Measurements from ENCODE around the gene TRAK2. TPM values are rescaled to one million over a fixed set of nuclear protein-coding genes. Genes with fewer than 3 reads are reported as not detected.
"Not testable (repeated sequence)": the region's sequence is repeated elsewhere in the genome, so short reads cannot be mapped to it uniquely, and the experiment has no call there.

Gene TRAK2
- total RNA-seq, 1 experiment from 2014 or later, result 9.4 TPM

DNA sequence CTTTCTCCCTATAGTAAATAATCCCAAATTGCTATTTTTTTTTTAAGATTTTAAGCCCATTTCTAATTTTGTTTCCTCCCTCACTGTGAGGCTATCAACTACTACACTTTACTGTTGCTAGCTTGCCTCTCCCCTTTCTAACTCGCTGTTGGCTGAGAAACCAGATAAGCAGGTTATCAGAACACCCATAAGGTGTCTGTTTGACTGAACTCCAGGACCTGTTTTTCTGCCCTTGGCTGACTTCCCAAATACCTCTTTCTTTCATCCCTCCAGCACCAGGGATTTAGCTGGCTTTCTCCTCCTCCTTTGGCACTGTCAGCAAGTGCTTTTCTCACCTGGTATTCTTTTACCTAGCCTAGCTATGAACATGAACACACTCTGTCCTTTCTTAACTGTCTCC, 11.1 kb downstream of the TRAK2 start:
- CTCF ChIA-PET, result interaction anchor here (0.6 kb wide), 1 partner anchor 266 kb away, joined by 12 read pairs; no protein-coding TSS in a partner anchor
- no peaks in the 10 kb centered on the region for H3K36me3 ChIP-seq (ENCODE audit: low read depth, low read length)
- no peak for TF ChIP-seq EZH2phosphoT487 (IDR thresholded peaks at IDR 0.05; ENCODE audit: borderline replicate concordance, low read length)
- TF ChIP-seq, protein P1, sequence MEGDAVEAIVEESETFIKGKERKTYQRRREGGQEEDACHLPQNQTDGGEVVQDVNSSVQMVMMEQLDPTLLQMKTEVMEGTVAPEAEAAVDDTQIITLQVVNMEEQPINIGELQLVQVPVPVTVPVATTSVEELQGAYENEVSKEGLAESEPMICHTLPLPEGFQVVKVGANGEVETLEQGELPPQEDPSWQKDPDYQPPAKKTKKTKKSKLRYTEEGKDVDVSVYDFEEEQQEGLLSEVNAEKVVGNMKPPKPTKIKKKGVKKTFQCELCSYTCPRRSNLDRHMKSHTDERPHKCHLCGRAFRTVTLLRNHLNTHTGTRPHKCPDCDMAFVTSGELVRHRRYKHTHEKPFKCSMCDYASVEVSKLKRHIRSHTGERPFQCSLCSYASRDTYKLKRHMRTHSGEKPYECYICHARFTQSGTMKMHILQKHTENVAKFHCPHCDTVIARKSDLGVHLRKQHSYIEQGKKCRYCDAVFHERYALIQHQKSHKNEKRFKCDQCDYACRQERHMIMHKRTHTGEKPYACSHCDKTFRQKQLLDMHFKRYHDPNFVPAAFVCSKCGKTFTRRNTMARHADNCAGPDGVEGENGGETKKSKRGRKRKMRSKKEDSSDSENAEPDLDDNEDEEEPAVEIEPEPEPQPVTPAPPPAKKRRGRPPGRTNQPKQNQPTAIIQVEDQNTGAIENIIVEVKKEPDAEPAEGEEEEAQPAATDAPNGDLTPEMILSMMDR (conservative IDR thresholded peaks at IDR 0.05; ENCODE audit: low read depth, low read length), result no peak
- no peak for TF ChIP-seq EZH2 (IDR thresholded peaks at IDR 0.05; ENCODE audit: low read length, unreplicated experiment)
- H3K4me1 ChIP-seq (ENCODE audit: insufficient read depth, low read length), result peaks cover 8% of the 10 kb centered on the region; the same call in 1 of the 2 replicates
- intact Hi-C loops (cut with micrococcal nuclease), result no loop called here
- no peaks in the 10 kb centered on the region for H3K9me3 ChIP-seq (ENCODE audit: low read length)
- H4K20me1 ChIP-seq (ENCODE audit: low read length), result no peaks in the 10 kb centered on the region
- no TSS peak for BruUV-seq (replicated peaks)
- H3K4me3 ChIP-seq (ENCODE audit: low read length), result no peak overlapping the region
- H3K79me2 ChIP-seq (ENCODE audit: low read length), result peaks cover 8% of the 10 kb centered on the region; the same call in 1 of the 2 replicates
- peak; percentile 74 for DNase-seq
- H2AFZ ChIP-seq (ENCODE audit: low read length), result no peak overlapping the region
- no peaks in the 10 kb centered on the region for H3K27me3 ChIP-seq (ENCODE audit: low read length)
- no peaks in the 10 kb centered on the region for H3F3A ChIP-seq (ENCODE audit: low read length, unreplicated experiment)
- POLR2A ChIA-PET (ENCODE audit: unreplicated experiment), result interaction anchor here (0.6 kb wide), 1 partner anchor 239 kb away, joined by 3 read pairs; no protein-coding TSS in a partner anchor
- H3K9ac ChIP-seq (ENCODE audit: low read length), result no peak overlapping the region
- H3K27ac ChIP-seq (ENCODE audit: low read length), result no peak overlapping the region
- no peaks in the 10 kb centered on the region for H3K9me2 ChIP-seq (replicated peaks; ENCODE audit: low read length)
- H3K4me2 ChIP-seq (ENCODE audit: low read length), result 0 out of 2 replicates have a peak overlapping the region, but pooled peaks have one; percentile 3
- peak; percentile 59 for ATAC-seq

DNA sequence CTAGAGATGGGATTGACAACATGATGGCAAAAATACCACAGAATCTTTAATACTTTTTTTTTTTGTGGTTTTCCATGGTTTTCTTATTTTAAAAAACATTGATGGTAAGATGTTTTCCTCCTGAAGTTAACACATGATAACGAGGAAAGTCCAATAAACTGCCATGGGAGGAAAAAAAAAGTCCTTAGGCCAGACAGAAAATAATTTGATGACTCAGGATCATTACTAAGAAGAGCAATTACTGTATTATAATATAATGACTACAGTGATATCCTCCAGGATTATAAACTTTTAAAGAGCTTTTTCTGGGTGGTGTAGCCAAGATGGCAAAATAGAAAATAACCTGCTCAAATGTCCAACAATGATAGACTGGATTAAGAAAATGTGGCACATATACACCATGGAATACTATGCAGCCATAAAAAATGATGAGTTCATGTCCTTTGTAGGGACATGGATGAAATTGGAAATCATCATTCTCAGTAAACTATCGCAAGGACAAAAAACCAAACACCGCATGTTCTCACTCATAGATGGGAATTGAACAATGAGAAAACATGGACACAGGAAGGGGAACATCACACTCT, 11.8 kb downstream of the TRAK2 start:
- H4K20me1 ChIP-seq (ENCODE audit: low read length); H3K4me3 ChIP-seq (ENCODE audit: low read length); H3K27me3 ChIP-seq (ENCODE audit: low read length); H3K79me2 ChIP-seq (ENCODE audit: low read length); H3K9ac ChIP-seq (ENCODE audit: low read length); H3K27ac ChIP-seq (ENCODE audit: low read length); POLR2A ChIA-PET (ENCODE audit: unreplicated experiment); DNase-seq; H3K36me3 ChIP-seq (ENCODE audit: low read depth, low read length); H3K9me2 ChIP-seq (replicated peaks; ENCODE audit: low read length); H2AFZ ChIP-seq (ENCODE audit: low read length); intact Hi-C loops (cut with micrococcal nuclease); ATAC-seq; H3K9me3 ChIP-seq (ENCODE audit: low read length); BruUV-seq (replicated peaks); H3K4me2 ChIP-seq (ENCODE audit: low read length); H3F3A ChIP-seq (ENCODE audit: low read length, unreplicated experiment); H3K4me1 ChIP-seq (ENCODE audit: insufficient read depth, low read length): not testable (repeated sequence)
- CTCF ChIA-PET, result interaction anchor here (0.6 kb wide), 1 partner anchor 267 kb away, joined by 12 read pairs; no protein-coding TSS in a partner anchor

DNA sequence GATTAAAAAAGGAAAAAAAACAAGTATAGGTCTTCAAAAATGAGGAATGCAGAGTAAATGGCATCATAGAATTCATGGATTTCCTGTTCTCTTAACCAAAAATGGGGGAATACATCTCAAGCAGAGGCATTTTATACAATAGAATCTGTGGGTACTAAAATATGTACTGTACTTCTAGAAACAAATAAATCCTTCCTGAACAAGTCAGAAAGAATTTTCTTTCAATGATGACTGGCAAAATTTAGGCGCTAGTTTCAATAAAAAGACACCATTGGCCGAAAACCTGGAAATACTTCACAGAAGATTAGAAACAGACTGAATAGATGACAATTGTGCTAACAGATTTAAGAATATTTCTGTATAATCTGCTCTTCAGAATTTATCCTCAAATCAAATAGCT, 15.1 kb downstream of the TRAK2 start:
- Histone ChIP-seq H3K9me3 (ENCODE audit: low read length) (no peaks in the 10 kb centered on the region), H3K4me3 (ENCODE audit: low read length) (no peak overlapping the region), H2AFZ (ENCODE audit: low read length) (no peak overlapping the region), H3K27ac (ENCODE audit: low read length) (no peak overlapping the region), H3K4me2 (ENCODE audit: low read length) (no peak overlapping the region), H3K79me2 (ENCODE audit: low read length) (peaks cover 21% of the 10 kb centered on the region), H3F3A (ENCODE audit: low read length, unreplicated experiment) (no peaks in the 10 kb centered on the region), H3K9ac (ENCODE audit: low read length) (no peak overlapping the region), H3K9me2 (replicated peaks; ENCODE audit: low read length) (no peaks in the 10 kb centered on the region), H3K27me3 (ENCODE audit: low read length) (no peaks in the 10 kb centered on the region), H3K4me1 (ENCODE audit: insufficient read depth, low read length) (peaks cover 25% of the 10 kb centered on the region), H4K20me1 (ENCODE audit: low read length) (no peaks in the 10 kb centered on the region), H3K36me3 (ENCODE audit: low read depth, low read length) (peaks cover 3% of the 10 kb centered on the region)
- DNase-seq, result no peak
- ChIA-PET CTCF (no interaction called here), POLR2A (ENCODE audit: unreplicated experiment) (interaction anchor here (0.6 kb wide), 1 partner anchor 31 kb away, joined by 4 read pairs; no protein-coding TSS in a partner anchor)
- no TSS peak for BruUV-seq (replicated peaks)
- TF ChIP-seq EZH2 (IDR thresholded peaks at IDR 0.05; ENCODE audit: low read length, unreplicated experiment), result no peak
- TF ChIP-seq EZH2phosphoT487 (IDR thresholded peaks at IDR 0.05; ENCODE audit: borderline replicate concordance, low read length), result no peak
- TF ChIP-seq, protein P1 (conservative IDR thresholded peaks at IDR 0.05; ENCODE audit: low read depth, low read length), result no peak
- intact Hi-C loops (cut with micrococcal nuclease), result no loop called here
- no peak for ATAC-seq
